AG09309 (cell line): ENCODE measurements around the gene THOC5.

Source experiments
- DNase-seq: peaks from one replicate; pipeline ENCODE4 v3.0.0-alpha.2; 2010; ENCODE audit warnings: low read depth
- H3K4me3 ChIP-seq: 2 replicates; pipeline ENCODE4 v1.5.1; 2011; ENCODE audit warnings: mild to moderate bottlenecking, low read depth, low read length, moderate library complexity; ENCODE audit not compliant: control insufficient read depth
- TF ChIP-seq, protein P1 (sequence below): IDR thresholded peaks from 2 replicates; pipeline ENCODE4 v1.5.1; 2011; ENCODE audit warnings: mild to moderate bottlenecking, low read depth, low read length, inconsistent platforms; ENCODE audit not compliant: insufficient read depth, control insufficient read depth; ENCODE audit errors: missing control alignments

The THOC5 gene

DNA sequence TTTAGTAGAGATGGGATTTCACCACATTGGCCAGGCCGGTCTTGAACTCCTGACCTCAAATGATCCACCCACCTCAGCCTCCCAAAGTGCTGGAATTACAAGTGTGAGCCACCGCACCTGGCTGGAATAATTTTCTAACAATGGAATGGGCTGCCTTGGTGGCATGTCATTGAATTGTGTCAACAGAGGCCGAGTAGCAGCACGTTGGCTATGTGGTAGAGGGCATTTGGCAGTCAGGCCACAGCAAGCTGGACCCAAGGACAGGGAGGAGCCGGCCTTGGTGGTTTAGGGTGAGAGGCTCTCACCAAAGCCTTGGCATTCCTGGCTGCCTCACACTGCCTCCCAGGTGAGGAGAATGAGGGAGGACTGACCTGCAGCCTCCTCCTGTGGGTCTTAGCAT, 31.4 kb upstream of the THOC5 start:
- H3K4me3 ChIP-seq = no peak overlapping the region
- DNase-seq = no peak
- TF ChIP-seq, protein P1, sequence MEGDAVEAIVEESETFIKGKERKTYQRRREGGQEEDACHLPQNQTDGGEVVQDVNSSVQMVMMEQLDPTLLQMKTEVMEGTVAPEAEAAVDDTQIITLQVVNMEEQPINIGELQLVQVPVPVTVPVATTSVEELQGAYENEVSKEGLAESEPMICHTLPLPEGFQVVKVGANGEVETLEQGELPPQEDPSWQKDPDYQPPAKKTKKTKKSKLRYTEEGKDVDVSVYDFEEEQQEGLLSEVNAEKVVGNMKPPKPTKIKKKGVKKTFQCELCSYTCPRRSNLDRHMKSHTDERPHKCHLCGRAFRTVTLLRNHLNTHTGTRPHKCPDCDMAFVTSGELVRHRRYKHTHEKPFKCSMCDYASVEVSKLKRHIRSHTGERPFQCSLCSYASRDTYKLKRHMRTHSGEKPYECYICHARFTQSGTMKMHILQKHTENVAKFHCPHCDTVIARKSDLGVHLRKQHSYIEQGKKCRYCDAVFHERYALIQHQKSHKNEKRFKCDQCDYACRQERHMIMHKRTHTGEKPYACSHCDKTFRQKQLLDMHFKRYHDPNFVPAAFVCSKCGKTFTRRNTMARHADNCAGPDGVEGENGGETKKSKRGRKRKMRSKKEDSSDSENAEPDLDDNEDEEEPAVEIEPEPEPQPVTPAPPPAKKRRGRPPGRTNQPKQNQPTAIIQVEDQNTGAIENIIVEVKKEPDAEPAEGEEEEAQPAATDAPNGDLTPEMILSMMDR = no peak

DNA sequence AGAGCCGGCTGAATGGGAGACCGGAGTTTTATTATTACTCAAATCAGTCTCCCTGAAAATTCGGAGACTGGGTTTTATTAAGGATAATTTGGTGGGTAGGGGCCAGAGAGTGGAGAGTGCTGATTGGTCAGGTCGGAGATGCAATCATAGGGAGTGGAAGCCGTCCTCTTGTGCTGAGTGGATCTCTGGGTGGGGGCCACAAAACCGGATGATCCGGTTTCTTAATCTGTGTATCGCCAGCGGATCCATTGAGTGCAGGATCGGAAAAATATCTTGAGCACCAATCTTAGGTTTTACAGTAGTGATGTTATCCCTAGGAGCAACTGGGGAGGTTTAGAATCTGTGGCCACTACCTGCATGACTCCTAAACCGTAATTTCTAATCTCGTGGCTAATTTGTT, 28.2 kb upstream of the THOC5 start:
- DNase-seq = no peak
- TF ChIP-seq, protein P1 = no peak
- H3K4me3 ChIP-seq = no peak overlapping the region

DNA sequence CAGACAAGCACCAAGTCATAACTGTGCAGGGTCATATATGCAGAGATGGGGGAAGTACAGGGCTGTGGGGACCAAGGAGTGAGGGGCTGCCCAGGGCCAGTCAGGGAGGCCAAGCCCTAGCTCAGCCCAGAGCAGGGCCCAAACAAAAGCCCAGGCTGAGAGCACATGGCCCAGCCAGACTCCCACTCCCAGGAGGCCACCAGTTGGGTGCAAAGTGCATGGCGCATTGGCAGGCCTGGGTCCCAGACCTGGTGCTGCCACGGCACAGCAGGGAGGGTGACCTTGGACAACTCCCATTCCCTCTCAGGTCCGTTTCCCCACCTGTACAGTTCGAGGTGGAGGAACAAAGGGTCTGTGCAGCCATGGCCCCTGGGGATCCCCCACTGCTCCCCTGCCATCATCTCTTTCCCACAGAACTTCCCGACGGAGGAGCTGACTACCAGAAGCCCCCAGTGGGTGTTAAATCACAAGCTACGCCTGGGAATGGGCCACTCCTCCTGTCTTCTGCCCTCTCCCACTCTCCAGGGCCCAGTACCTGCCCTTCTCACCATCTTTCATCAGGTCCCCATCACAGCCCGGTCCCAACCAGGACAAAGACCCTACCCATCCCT, 26.7 kb upstream of the THOC5 start:
- DNase-seq = no peak
- TF ChIP-seq, protein P1 = no peak
- H3K4me3 ChIP-seq = peak overlapping the region; percentile 67

DNA sequence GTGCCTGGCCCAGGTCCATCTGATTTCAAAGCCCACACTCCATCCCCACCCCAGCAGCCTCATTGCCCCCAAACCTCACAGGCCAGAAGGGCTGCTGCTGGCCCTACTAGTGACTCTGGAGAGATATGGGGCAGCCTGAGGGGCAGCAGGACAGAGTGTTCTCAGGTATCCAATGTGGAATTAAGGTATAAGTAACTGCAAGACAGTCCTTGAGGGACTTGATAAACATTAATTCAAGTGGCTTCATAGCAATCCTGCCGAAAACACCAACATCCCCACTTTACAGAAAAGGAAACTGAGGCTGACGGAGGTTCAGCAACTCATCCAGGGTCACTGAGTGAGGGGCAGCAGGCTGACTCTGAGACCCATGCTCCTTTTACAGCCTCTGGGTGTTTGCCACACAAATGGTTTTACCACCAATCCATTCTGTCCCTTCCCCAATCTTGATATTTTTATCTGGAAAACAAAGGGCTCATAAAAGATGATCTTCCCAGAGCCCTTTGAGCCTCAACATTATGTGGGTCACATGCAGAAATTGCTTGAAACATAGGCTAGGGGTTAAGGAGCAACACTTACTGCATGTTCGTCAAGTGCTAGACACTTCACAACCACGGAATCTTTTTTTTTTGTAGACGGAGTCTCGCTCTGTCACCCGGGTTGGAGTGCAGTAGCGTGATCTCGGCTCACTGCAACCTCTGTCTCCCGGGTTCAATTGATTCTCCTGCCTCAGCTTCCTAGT, 25.1 kb upstream of the THOC5 start:
- TF ChIP-seq, protein P1 = no peak
- no peak overlapping the region for H3K4me3 ChIP-seq
- no peak for DNase-seq

DNA sequence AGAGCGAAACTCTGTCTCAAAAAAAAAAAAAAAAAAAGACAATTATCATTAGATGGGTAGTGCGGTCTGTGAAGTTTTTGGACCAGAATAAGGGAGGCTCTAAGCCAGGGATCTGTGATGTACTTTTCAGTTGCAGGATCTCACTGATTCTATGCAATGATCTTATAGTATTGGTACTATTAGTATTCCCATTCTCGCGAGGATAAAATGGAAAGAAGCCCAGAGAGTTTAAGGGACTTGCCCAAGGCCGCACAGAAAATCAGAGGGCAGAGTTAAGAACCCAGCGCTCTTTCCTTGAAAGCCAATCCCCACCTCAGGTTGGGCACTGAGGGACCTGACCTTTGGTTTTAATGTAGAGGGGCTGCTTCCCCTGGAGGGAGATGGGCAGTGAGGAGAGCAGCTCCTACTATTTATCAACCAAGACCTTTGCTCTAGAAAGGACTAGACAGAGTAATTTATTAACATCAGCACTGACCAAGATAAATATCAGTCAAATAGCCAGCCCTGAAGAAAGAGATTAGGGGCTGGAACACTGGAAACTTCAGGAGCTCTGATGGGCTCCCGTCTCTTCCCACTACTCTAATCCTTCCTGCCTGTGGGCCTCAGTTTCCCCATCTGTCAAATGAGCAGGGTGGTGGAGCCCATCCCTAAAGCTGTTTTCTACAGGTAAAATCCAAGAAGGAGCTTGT, 21.3 kb upstream of the THOC5 start:
- TF ChIP-seq, protein P1 = no peak
- no peak overlapping the region for H3K4me3 ChIP-seq
- DNase-seq = no peak

DNA sequence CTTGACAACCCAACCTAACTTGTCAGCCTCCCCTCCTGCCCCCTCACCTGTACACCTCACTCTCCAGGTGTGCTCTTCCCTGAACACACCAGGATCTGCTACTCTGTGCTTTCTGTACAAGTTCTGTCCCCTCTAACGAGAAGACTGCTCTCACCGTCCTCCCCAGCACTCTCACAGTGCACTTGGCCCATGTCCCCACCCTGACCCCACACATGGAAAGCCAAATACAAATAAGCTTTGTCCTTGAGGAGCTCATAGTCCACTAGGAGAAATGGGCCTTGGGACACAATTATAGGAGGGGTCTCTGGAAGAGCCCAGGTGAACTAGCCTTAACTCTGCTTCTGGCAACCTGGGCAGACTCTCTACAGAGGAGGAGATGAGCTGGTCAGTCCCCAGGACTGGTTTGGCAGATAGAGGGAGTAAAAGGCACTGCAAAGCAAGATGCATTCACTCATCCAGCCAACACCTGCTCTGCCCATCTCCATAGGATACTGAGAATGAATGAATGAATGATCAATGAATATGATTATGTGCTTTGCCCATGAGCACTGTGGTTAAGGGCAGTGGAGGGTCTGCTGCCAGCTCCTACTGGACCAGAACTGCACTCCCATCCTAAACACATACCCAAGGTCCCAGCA, 17.5 kb upstream of the THOC5 start:
- no peak overlapping the region for H3K4me3 ChIP-seq
- TF ChIP-seq, protein P1 = no peak
- DNase-seq = no peak
